Measurements from ENCODE around the gene PMP22.

The PMP22 gene

DNA sequence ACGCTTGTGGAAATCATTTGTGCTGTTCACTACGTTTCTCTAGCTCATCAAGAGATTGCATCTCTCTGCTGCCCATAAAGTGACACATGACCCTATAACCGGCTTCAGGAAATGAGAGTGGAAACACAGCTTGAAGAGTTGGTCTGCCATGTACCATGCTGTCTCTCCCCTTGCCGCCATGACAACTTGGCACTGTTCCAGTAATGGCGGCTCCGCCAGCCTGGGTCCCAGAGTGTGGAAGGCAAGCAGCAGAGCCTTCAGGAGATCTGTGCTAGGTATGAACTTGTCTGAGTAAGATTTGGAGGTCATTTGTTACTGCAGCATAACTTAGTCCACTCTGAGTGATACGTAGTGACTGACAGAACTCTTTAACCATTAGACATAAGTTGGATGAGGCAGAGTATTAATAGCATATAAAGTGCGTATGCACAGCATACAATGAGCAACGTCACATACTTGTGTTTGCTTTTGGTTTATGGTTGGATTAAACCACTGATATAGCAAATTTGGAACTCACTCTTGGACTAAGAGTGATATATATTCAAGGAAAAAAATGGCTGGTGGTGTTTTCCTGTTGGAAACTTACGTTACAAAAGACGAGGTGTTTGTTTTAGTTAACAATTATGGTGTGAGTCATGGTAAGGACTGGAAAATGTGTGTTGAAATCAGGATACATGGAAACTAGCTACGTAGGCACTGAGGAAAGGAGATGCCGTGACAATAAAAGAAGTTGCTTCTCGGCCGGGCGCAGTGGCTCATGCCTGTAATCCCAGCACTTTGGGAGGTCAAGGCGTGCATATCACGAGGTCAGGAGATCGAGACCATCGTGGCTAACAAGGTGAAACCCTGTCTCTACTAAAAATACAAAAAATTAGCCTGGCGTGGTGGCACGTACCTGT is 24.4 kb upstream of the PMP22 start:
- ATAC-seq (replicated peaks; ENCODE audit: extremely low read depth, poor library complexity, severe bottlenecking) (no peak), DNase-seq (ENCODE audit: low spot score in 2 of 2) (no peak)
- Mint-ChIP-seq H3K27me3 (peaks cover 73% of the 10 kb centered on the region), H3K36me3 (ENCODE audit: insufficient read depth) (no peaks in the 10 kb centered on the region), H3K4me3 (no peak overlapping the region), H3K4me1 (no peaks in the 10 kb centered on the region), H3K9me3 (no peaks in the 10 kb centered on the region), H3K27ac (ENCODE audit: low read depth) (no peak overlapping the region)

DNA sequence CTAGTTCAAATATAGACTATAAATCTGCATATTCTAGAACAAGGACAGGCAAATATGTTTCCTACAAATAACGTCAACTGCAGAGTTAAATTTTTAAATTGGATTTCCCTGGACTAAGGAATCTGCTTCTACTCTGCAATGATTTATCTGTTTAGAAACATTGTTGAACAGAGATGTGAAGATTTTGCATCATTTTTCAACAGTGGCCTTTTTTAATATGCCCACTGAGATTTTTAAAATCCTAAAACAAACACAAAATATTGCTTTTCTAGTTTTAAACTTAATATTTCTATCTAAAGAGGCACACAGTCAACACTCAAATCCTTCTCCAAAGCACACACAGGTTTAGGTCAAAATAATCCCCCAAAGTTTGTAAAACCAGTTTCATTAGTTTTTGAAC is 23.7 kb upstream of the PMP22 start:
- Mint-ChIP-seq H3K4me3 (no peak overlapping the region), H3K27me3 (peaks cover 76% of the 10 kb centered on the region), H3K9me3 (no peaks in the 10 kb centered on the region), H3K36me3 (ENCODE audit: insufficient read depth) (no peaks in the 10 kb centered on the region), H3K27ac (ENCODE audit: low read depth) (no peak overlapping the region), H3K4me1 (no peaks in the 10 kb centered on the region)
- DNase-seq (ENCODE audit: low spot score in 2 of 2) (no peak), ATAC-seq (replicated peaks; ENCODE audit: extremely low read depth, poor library complexity, severe bottlenecking) (no peak)

DNA sequence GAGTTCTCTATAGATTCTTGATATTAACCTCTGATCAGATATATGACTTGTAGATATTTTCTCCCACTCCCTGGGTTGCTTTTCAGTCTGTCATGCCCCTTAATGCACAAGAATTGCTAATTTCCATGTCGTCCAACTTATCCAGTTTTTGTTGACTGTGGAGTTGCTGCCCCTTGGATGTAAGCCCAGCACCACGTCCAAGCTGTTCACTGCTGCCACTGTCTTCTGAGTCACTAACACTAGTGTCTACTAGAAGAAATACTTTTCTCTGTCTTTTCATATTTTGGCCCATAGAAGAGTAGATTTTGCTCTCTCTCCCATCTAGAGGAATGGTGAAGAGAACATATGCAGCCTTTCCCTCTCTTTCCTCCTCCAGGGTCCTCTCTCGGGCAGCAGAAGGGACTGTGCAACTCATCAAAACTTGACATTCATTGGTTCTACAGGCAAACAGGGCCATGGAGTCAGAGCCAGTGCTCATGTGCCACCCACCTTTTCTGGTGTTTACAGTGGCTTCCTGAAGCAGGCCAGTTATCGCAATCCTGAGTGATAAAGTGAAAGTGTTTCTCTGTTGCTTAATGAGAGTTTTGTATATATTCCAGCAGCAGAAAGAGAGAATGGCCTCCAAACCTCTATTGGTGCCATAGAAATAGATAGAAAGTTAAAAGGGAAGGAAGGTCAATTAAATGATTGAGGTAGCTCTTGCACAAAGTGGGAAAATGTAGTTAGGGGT is 22.6 kb upstream of the PMP22 start:
- H3K9me3 Mint-ChIP-seq, result no peaks in the 10 kb centered on the region
- no peak overlapping the region for H3K4me3 Mint-ChIP-seq
- no peaks in the 10 kb centered on the region for H3K4me1 Mint-ChIP-seq
- ATAC-seq (replicated peaks; ENCODE audit: extremely low read depth, poor library complexity, severe bottlenecking) (no peak), DNase-seq (ENCODE audit: low spot score in 2 of 2) (no peak)
- H3K27me3 Mint-ChIP-seq, result peaks cover 76% of the 10 kb centered on the region
- H3K36me3 Mint-ChIP-seq (ENCODE audit: insufficient read depth), result no peaks in the 10 kb centered on the region
- H3K27ac Mint-ChIP-seq (ENCODE audit: low read depth), result no peak overlapping the region

DNA sequence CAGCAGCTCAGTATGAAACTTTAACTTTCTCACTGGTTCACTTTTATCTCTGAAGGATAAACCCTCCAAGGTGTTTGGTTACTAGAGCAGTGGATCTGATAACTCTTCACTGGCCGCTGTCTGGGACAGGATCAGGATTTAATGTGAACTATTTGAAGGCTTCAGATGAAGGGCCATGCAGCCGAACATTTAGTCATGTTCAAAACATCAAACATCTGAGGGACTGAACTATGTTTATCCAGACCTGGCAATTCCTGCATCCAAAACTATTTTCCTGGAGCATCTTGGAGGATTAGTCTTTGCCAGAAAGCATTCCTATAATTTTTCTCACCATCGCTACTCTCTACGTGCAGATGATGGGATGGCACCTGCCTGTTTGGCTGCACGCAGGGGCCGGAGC is 20.3 kb upstream of the PMP22 start:
- ATAC-seq (replicated peaks; ENCODE audit: extremely low read depth, poor library complexity, severe bottlenecking) (no peak), DNase-seq (ENCODE audit: low spot score in 2 of 2) (no peak)
- Mint-ChIP-seq H3K27me3 (peaks cover 78% of the 10 kb centered on the region), H3K27ac (ENCODE audit: low read depth) (no peak overlapping the region), H3K4me1 (no peaks in the 10 kb centered on the region), H3K36me3 (ENCODE audit: insufficient read depth) (no peaks in the 10 kb centered on the region), H3K9me3 (no peaks in the 10 kb centered on the region), H3K4me3 (no peak overlapping the region)

DNA sequence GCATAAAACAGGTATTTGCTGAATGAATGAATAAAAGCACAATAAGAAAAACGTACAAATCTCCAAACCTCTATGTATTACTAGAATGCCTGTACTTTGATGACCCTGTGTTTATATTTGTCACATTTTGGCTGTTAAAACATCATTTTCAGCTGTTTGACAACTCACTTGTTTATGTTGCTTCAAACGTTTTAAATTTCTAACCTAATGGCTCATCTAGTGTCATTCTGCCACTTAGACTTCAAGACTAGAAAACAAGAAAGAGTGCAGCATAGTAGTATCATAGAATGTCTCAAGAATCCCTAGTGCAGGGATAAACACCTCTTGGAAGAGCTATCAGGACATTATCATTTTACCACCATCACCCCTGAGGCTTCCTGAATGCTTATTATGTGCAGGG is 19.4 kb upstream of the PMP22 start:
- Mint-ChIP-seq H3K27ac (ENCODE audit: low read depth) (no peak overlapping the region), H3K4me3 (no peak overlapping the region), H3K27me3 (peaks cover 69% of the 10 kb centered on the region), H3K9me3 (no peaks in the 10 kb centered on the region), H3K36me3 (ENCODE audit: insufficient read depth) (no peaks in the 10 kb centered on the region), H3K4me1 (no peaks in the 10 kb centered on the region)
- DNase-seq (ENCODE audit: low spot score in 2 of 2) (no peak), ATAC-seq (replicated peaks; ENCODE audit: extremely low read depth, poor library complexity, severe bottlenecking) (no peak)

DNA sequence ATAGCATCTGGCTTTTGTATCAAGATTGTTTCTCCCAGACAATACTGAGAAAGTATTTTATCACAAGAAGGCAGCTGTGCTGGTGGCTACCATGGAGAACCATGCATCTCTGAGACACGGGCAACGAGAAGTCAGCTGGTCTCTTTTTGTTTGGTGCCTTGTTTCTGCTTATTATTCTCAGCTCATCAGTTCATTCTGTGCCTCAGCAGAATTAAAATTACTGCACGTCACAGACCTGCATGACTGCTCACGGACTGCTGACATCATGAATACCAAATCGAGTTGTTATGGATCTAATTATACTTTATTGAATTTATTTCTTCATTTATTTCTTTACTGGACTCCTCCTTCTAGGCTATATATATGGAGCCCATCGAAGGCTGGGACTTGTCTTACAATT is 19.0 kb upstream of the PMP22 start:
- Mint-ChIP-seq H3K27me3 (peaks cover 65% of the 10 kb centered on the region), H3K4me1 (no peaks in the 10 kb centered on the region), H3K9me3 (no peaks in the 10 kb centered on the region), H3K27ac (ENCODE audit: low read depth) (no peak overlapping the region), H3K4me3 (no peak overlapping the region), H3K36me3 (ENCODE audit: insufficient read depth) (no peaks in the 10 kb centered on the region)
- no peak for DNase-seq (ENCODE audit: low spot score in 2 of 2)
- ATAC-seq (replicated peaks; ENCODE audit: extremely low read depth, poor library complexity, severe bottlenecking), result no peak

DNA sequence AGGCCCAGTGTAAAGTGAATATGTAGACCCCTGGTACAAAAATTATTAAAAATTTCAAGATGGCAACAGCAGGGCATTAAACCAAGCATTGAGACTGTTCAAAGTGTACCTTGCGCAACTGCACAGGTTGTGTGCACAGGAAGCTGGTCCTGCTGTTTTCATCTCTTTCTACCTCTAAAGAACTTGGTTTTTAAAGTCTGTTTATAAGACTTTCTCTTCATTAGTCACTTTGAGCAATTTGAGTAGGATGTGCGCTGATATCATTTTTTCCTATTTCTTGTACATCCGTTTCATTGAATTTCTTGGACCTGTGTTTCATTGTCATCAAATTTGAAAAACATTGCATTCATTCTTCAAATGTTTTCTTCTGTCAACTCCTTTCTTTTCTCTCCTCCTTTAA is 16.8 kb upstream of the PMP22 start:
- no peak for ATAC-seq (replicated peaks; ENCODE audit: extremely low read depth, poor library complexity, severe bottlenecking)
- H3K36me3 Mint-ChIP-seq (ENCODE audit: insufficient read depth), result no peaks in the 10 kb centered on the region
- H3K27me3 Mint-ChIP-seq, result peaks cover 53% of the 10 kb centered on the region

DNA sequence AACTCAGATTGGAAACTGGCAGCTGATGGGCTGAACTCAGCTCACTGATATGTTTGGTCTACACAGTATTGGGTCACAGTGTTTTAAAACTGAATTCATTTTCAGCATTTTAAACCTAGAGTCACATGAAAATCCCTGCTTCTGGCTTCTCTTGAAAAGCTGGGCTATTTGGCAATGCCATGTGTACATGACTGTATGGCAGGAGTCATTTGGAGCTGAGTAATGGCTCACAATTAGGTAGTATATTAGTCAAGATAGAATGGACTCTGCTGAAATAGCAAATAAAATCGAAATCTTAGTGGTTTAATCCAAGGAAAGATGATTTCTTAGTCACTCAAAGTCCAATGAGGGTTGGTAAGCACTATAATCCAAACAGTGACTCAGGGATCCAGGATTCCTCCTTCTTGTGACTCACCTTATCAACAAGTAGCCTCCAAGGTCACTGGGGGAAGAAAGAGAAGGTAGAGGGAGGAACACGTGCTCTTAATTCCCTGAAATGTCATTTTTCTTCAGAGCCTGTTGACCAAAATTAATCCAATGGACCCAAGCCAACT is 13.9 kb upstream of the PMP22 start:
- peaks cover 47% of the 10 kb centered on the region for H3K27me3 Mint-ChIP-seq
- no peak for ATAC-seq (replicated peaks; ENCODE audit: extremely low read depth, poor library complexity, severe bottlenecking)
- DNase-seq (ENCODE audit: low spot score in 2 of 2), result no peak
- no peaks in the 10 kb centered on the region for H3K9me3 Mint-ChIP-seq
- H3K27ac Mint-ChIP-seq (ENCODE audit: low read depth), result no peak overlapping the region
- no peak overlapping the region for H3K4me3 Mint-ChIP-seq
- H3K4me1 Mint-ChIP-seq, result no peaks in the 10 kb centered on the region
- no peaks in the 10 kb centered on the region for H3K36me3 Mint-ChIP-seq (ENCODE audit: insufficient read depth)

More for the DNA sequence above, 16.8 kb upstream of the PMP22 start:
- H3K4me1 Mint-ChIP-seq, result no peaks in the 10 kb centered on the region
- H3K9me3 Mint-ChIP-seq, result no peaks in the 10 kb centered on the region
- H3K27ac Mint-ChIP-seq (ENCODE audit: low read depth), result no peak overlapping the region
- no peak for DNase-seq (ENCODE audit: low spot score in 2 of 2)
- no peak overlapping the region for H3K4me3 Mint-ChIP-seq

DNA sequence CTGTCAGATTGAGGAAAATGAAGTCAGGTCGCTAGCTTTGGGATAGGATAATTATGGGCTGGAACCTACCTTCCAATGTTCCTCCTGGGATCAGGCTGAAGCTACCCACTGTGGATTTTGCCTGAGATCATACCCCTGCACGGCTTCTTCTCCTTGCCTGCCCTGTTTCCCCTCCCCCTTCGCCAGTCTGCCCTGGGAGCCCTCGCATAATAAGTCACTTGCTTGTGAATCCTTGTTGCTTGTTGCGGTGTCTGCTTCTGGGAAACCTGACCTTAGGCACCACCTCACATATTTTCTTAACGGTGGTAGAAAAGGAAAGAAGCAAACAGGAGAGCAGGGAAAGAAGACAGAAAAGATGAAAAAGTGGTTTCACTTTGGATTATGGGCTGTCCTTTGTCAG is 13.3 kb upstream of the PMP22 start:
- Mint-ChIP-seq H3K27me3 (peaks cover 40% of the 10 kb centered on the region), H3K4me1 (no peaks in the 10 kb centered on the region), H3K36me3 (ENCODE audit: insufficient read depth) (no peaks in the 10 kb centered on the region), H3K9me3 (no peaks in the 10 kb centered on the region), H3K27ac (ENCODE audit: low read depth) (no peak overlapping the region), H3K4me3 (no peak overlapping the region)
- no peak for DNase-seq (ENCODE audit: low spot score in 2 of 2)
- no peak for ATAC-seq (replicated peaks; ENCODE audit: extremely low read depth, poor library complexity, severe bottlenecking)

DNA sequence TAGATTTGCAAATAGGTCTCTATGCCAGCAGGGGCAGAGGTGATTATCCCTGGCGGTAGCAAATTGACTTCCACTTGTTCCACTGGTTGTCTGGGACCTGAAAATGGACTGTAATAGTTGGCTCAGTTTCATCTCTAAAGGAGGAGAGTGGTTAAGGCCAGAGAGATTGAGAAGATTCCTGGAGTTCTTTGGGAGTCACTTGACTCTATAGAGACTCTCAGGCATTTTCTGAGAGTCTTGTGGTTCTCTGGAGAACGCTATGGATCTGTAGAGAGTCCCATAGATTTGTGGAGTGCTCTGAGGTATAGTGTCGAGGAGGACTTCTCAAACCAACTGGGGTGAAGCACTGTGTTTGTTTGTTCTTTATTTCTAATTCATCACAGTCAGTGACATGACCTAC is 8.9 kb upstream of the PMP22 start:
- Mint-ChIP-seq H3K27ac (ENCODE audit: low read depth) (no peak overlapping the region), H3K27me3 (peaks cover 28% of the 10 kb centered on the region), H3K36me3 (ENCODE audit: insufficient read depth) (no peaks in the 10 kb centered on the region), H3K4me1 (no peaks in the 10 kb centered on the region), H3K4me3 (no peak overlapping the region), H3K9me3 (no peaks in the 10 kb centered on the region)
- ATAC-seq (replicated peaks; ENCODE audit: extremely low read depth, poor library complexity, severe bottlenecking), result no peak
- DNase-seq (ENCODE audit: low spot score in 2 of 2), result no peak

DNA sequence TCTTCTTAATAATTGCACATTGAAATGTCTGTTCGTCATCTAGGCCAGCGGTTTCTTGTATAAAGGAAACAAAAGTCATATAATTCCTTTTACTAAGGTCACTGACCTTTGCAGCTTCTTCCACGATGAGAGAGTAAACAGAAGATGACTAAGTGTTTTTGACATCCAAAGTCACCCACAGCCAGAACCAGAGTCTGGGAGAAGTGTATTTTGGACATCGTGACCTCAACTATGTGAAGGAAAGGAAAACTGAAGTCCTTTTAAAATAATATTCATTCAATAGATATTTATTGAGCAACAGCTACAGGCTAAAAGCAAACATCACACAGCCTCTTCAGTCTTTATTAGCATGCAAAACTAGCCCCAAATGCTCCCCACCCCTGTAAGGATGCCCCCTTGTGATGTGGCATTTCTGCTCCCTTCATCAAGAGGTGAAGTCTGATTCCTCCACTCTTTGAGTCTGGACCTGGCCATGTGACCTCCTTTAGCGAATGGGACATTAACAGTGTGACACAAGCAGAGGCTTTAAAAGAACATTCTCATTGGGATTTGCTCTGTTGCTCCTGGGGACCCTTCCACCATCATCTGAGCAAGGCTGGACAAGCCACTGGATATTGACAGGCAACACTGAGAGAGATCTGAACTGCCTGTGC is 8.1 kb upstream of the PMP22 start:
- H3K4me3 Mint-ChIP-seq, result no peak overlapping the region
- ATAC-seq (replicated peaks; ENCODE audit: extremely low read depth, poor library complexity, severe bottlenecking) (no peak), DNase-seq (ENCODE audit: low spot score in 2 of 2) (no peak)
- H3K27ac Mint-ChIP-seq (ENCODE audit: low read depth), result no peak overlapping the region
- H3K27me3 Mint-ChIP-seq, result peaks cover 31% of the 10 kb centered on the region
- H3K9me3 Mint-ChIP-seq, result no peaks in the 10 kb centered on the region
- H3K4me1 Mint-ChIP-seq, result no peaks in the 10 kb centered on the region
- H3K36me3 Mint-ChIP-seq (ENCODE audit: insufficient read depth), result no peaks in the 10 kb centered on the region

DNA sequence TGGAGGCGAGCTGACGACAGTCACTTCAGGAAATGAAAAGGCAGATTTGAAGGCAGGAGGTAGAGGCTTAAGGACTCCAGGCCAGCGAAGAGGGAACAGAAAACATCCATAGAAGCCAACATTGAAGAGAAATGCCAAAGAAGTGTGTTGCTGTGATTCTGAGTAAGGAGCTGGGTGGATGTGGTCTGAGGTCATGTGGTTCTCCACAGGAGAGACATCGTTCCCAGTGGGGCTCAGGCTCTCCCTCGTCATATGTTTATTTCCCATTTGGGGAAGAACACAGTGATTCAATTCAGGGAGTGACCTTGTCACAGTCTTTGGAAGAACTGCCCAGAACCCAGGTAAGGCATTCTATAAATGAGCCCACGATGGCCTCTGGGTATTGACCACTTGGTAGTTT is 6.6 kb upstream of the PMP22 start:
- Mint-ChIP-seq H3K27ac (ENCODE audit: low read depth) (no peak overlapping the region), H3K27me3 (peaks cover 40% of the 10 kb centered on the region), H3K4me3 (no peak overlapping the region), H3K9me3 (no peaks in the 10 kb centered on the region), H3K4me1 (no peaks in the 10 kb centered on the region), H3K36me3 (ENCODE audit: insufficient read depth) (no peaks in the 10 kb centered on the region)
- ATAC-seq (replicated peaks; ENCODE audit: extremely low read depth, poor library complexity, severe bottlenecking), result no peak
- no peak for DNase-seq (ENCODE audit: low spot score in 2 of 2)

Data from central memory CD8-positive, alpha-beta T cell (primary cell).